MV-4-11 (cell line): Measurements from ENCODE around the gene TLCD3A.
"Not testable (repeated sequence)": the region's sequence is repeated elsewhere in the genome, so short reads cannot be mapped to it uniquely, and the experiment has no call there.

Experiments
- DNase-seq: peaks from one replicate; lab custom pipeline; 2025; lab: John Stamatoyannopoulos, UW

TLCD3A gene

GRCh38 chr17:708132-708531 is 24.3 kb upstream of the TLCD3A start:
- DNase-seq: no peak

- DNase-seq: no peak
Observed at GRCh38 chr17:718075-718474, 14.3 kb upstream of the TLCD3A start.

GRCh38 chr17:720706-721539 is 11.5 kb upstream of the TLCD3A start:
- no peak for DNase-seq

GRCh38 chr17:721540-721937 is 10.9 kb upstream of the TLCD3A start:
- DNase-seq: no peak

GRCh38 chr17:725084-725483 is 7.3 kb upstream of the TLCD3A start:
- DNase-seq: no peak

- no peak for DNase-seq
Observed at GRCh38 chr17:725746-726145, 6.7 kb upstream of the TLCD3A start.

- no peak for DNase-seq
Observed at GRCh38 chr17:726271-726919, 6.0 kb upstream of the TLCD3A start.

GRCh38 chr17:728911-729310 is 3.5 kb upstream of the TLCD3A start:
- no peak for DNase-seq

GRCh38 chr17:731644-732066 is 741 bp upstream of the TLCD3A start:
- no peak for DNase-seq

- no peak for DNase-seq
Observed at GRCh38 chr17:732902-733720, 715 bp downstream of the TLCD3A start.

GRCh38 chr17:733743-734142 is 1.3 kb downstream of the TLCD3A start:
- DNase-seq: no peak

GRCh38 chr17:737561-738113 is 5.2 kb downstream of the TLCD3A start:
- no peak for DNase-seq

GRCh38 chr17:740240-741017 is 8.0 kb downstream of the TLCD3A start:
- DNase-seq: peak; percentile 92

- peak; percentile 20 for DNase-seq
Observed at GRCh38 chr17:742147-742793, 9.9 kb downstream of the TLCD3A start.

- no peak for DNase-seq
Observed at GRCh38 chr17:743139-743538, 10.7 kb downstream of the TLCD3A start.

- no peak for DNase-seq
Observed at GRCh38 chr17:744937-745336, 12.5 kb downstream of the TLCD3A start.

- no peak for DNase-seq
Observed at GRCh38 chr17:745406-745805, 13.0 kb downstream of the TLCD3A start.

- DNase-seq: no peak
Observed at GRCh38 chr17:746181-746580, 13.8 kb downstream of the TLCD3A start.

GRCh38 chr17:746783-747629 is 14.6 kb downstream of the TLCD3A start:
- no peak for DNase-seq

GRCh38 chr17:748604-749003 is 16.2 kb downstream of the TLCD3A start:
- not testable (repeated sequence) for DNase-seq
